DND-41 (cell line): ENCODE results near the gene PIEZO2.

ENCODE experiments used
- CTCF ChIP-seq: IDR thresholded peaks from 2 replicates; pipeline ENCODE4 v1.5.1; 2012; ENCODE audit warnings: borderline replicate concordance, low read length, moderate library complexity, mild to moderate bottlenecking; ENCODE audit not compliant: poor library complexity, severe bottlenecking; ENCODE audit errors: extremely low read depth
- EZH2 ChIP-seq: IDR thresholded peaks from 3 replicates; pipeline ENCODE4 v1.6.1; 2012; ENCODE audit warnings: borderline replicate concordance, low read depth, mild to moderate bottlenecking, moderate library complexity, low read length, inconsistent platforms; ENCODE audit not compliant: severe bottlenecking

- TF ChIP-seq CTCF: no peak
- no peak for TF ChIP-seq EZH2
These were observed 422.9 kb downstream of the PIEZO2 start for GRCh38 chr18:10726198-10727068.
